22Rv1 (cell line): Measurements from ENCODE around the gene CMTM2.

ENCODE experiments used
- H3K27ac ChIP-seq: fragments of 450-650 bp; 2 replicates; pipeline ENCODE4 v1.5.1; 2017
- ZFX ChIP-seq: fragments of 450-650 bp; IDR thresholded peaks from 2 replicates; pipeline ENCODE4 v1.6.1; 2017; ENCODE audit warnings: antibody characterized with exemption, borderline replicate concordance
- TF ChIP-seq, protein P1 (sequence below): fragments of 450-650 bp; IDR thresholded peaks from 2 replicates; pipeline ENCODE4 v1.5.1; 2017; ENCODE audit warnings: mild to moderate bottlenecking

CMTM2 gene

DNA sequence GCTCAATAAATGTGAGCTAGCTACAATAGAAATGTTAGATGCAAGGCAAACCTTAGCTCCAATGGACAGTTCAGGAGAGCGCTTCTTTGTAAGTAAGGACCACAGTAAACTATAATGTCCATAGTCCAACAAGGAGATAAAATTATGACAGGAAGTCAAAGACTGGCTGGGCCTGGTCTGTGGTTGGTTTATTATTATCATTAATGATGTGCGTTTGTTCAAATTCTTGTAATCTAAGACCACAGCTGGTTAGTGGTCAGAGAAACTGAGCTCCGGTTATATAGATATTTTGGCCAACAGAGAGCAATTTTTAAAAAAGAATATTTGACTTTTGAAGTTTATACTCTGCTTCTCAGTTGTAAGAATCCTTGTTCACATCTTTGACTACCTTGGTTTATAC, 4.7 kb upstream of the CMTM2 start:
- no peak overlapping the region for H3K27ac ChIP-seq
- TF ChIP-seq, protein P1, sequence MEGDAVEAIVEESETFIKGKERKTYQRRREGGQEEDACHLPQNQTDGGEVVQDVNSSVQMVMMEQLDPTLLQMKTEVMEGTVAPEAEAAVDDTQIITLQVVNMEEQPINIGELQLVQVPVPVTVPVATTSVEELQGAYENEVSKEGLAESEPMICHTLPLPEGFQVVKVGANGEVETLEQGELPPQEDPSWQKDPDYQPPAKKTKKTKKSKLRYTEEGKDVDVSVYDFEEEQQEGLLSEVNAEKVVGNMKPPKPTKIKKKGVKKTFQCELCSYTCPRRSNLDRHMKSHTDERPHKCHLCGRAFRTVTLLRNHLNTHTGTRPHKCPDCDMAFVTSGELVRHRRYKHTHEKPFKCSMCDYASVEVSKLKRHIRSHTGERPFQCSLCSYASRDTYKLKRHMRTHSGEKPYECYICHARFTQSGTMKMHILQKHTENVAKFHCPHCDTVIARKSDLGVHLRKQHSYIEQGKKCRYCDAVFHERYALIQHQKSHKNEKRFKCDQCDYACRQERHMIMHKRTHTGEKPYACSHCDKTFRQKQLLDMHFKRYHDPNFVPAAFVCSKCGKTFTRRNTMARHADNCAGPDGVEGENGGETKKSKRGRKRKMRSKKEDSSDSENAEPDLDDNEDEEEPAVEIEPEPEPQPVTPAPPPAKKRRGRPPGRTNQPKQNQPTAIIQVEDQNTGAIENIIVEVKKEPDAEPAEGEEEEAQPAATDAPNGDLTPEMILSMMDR: no peak
- no peak for TF ChIP-seq ZFX

GRCh38 chr16:66575060-66575459, 4.2 kb upstream of the CMTM2 start:
- H3K27ac ChIP-seq: no peak overlapping the region
- no peak for TF ChIP-seq ZFX
- TF ChIP-seq, protein P1: no peak

GRCh38 chr16:66576296-66576695, 3.0 kb upstream of the CMTM2 start:
- no peak overlapping the region for H3K27ac ChIP-seq
- TF ChIP-seq ZFX: no peak
- TF ChIP-seq, protein P1: no peak

DNA sequence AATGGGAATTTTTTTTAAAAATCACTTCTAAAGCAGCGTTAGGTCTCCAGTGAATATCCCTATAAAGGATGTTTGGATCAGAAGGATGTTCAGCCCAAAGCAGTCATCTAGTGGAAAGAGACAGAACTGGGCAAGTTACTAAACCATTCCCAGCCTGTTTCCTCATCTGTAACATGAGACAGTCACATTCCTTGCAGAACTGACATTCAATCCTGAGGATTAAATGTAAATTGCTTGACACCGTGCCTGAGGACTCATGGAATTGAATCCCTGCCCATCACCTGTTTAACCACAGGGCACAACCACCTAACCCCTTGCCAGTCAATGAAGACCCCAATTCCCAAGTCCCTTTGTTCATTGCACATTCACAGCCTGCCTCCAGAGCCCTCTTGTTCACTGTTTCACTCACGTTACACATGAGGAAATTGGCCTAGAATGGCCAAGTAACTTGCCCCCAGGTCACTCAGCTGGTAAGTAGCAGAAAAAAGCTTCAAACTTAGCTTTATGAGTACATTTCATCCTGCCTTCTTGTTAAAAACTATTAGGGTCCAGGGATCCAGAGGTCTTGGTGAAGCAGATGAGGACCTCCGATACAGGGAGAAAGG, 1.4 kb downstream of the CMTM2 start:
- H3K27ac ChIP-seq: no peak overlapping the region
- TF ChIP-seq, protein P1: no peak
- no peak for TF ChIP-seq ZFX

GRCh38 chr16:66581246-66581952, 2.1 kb downstream of the CMTM2 start:
- no peak overlapping the region for H3K27ac ChIP-seq
- TF ChIP-seq, protein P1: no peak
- no peak for TF ChIP-seq ZFX

GRCh38 chr16:66585481-66586239, 6.4 kb downstream of the CMTM2 start:
- TF ChIP-seq, protein P1: no peak
- no peak for TF ChIP-seq ZFX
- H3K27ac ChIP-seq: no peak overlapping the region
